Measurements from ENCODE around the gene ABTB2. TPM values are rescaled to one million over a fixed set of nuclear protein-coding genes. Genes with fewer than 3 reads are reported as not detected.

ABTB2 gene
- total and polyA plus RNA-seq, 2 of the 8 experiments (the other 6 are each of a cell fraction or from before 2014, with no cell fraction given): 7.7 to 10.2 TPM

DNA sequence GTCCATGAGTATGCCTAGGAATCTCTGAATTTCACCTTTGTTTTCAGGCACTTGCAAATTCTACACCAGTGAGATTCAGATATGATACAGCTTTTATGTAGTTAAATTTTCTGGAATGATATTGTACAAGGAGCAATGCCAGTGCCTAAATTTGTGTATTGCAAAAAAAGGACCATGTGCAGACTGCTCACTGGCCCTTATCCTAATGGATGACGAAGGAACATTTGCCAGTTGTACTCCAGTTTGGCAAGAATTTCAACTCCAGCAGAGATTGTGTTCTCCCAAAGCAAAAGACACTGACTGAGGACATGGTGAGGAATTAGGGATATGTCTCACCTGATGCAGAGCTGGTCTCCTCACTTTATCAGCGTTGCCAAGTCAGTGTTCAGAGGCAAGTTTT is 243.8 kb downstream of the ABTB2 start:
- Histone ChIP-seq H2AFZ (ENCODE audit: low read length) (no peak overlapping the region), H3K4me1 (replicated peaks in 1 of 4; ENCODE audit: control insufficient read depth in 3 of 4, insufficient read depth in 4 of 4, low read length in 3 of 4) (no peaks in the 10 kb centered on the region), H3K14ac (ENCODE audit: insufficient read length) (no peak overlapping the region), H3K23me2 (ENCODE audit: low read depth, low read length) (no peaks in the 10 kb centered on the region), H3K23ac (ENCODE audit: insufficient read length) (no peak overlapping the region), H2BK12ac (ENCODE audit: low read depth, low read length) (no peak overlapping the region), H3K27ac (ENCODE audit: low read depth, low read length) (no peak overlapping the region), H4K91ac (replicated peaks; ENCODE audit: insufficient read length, low read length) (no peak overlapping the region), H3K9ac (replicated peaks in 1 of 4; ENCODE audit: extremely low read depth in 1 of 4, low read depth in 3 of 4, low read length in 3 of 4) (no peak overlapping the region), H3K79me1 (ENCODE audit: low read depth, low read length) (no peaks in the 10 kb centered on the region), H2BK120ac (replicated peaks; ENCODE audit: low read depth, low read length) (no peak overlapping the region), H3K79me2 (ENCODE audit: control insufficient read depth in 1 of 2, insufficient read depth in 2 of 2, low read length in 2 of 2) (no peaks in the 10 kb centered on the region), H2BK20ac (ENCODE audit: low read length) (no peak overlapping the region), H3K18ac (ENCODE audit: extremely low read depth, low read length) (no peak overlapping the region), H3K56ac (replicated peaks; ENCODE audit: insufficient read length, low read depth, low read length) (no peak overlapping the region), H3K4me3 (ENCODE audit: extremely low read depth in 1 of 4, insufficient read depth in 2 of 4, low read depth in 3 of 4, low read length in 4 of 4) (no peak overlapping the region), H2BK5ac (ENCODE audit: low read depth, low read length) (no peak overlapping the region), H3K27me3 (replicated peaks in 1 of 4; ENCODE audit: control insufficient read depth in 3 of 4, extremely low read depth in 1 of 4, insufficient read depth in 3 of 4, low read length in 3 of 4) (no peaks in the 10 kb centered on the region), H3K4me2 (ENCODE audit: insufficient read depth in 1 of 2, low read depth in 2 of 2, low read length in 2 of 2) (no peak overlapping the region), H4K20me1 (replicated peaks in 1 of 2; ENCODE audit: control insufficient read depth in 1 of 2, insufficient read depth in 2 of 2, low read length in 2 of 2) (peaks cover 4 to 7% of the 10 kb centered on the region in 2 experiments), H4K8ac (ENCODE audit: extremely low read depth, insufficient read depth, low read length) (no peak overlapping the region), H3K36me3 (ENCODE audit: control insufficient read depth in 2 of 4, insufficient read depth in 4 of 4, low read length in 3 of 4) (peaks cover 45 to 93% (median 78%) of the 10 kb centered on the region in 4 experiments), H2AK5ac (ENCODE audit: low read depth, low read length) (no peak overlapping the region), H3K4ac (replicated peaks; ENCODE audit: insufficient read length, low read depth, low read length) (no peak overlapping the region), H2BK15ac (ENCODE audit: low read length) (no peak overlapping the region), H4K5ac (ENCODE audit: insufficient read length, low read depth, low read length) (no peak overlapping the region), H3K9me3 (ENCODE audit: insufficient read depth in 2 of 2, low read depth in 1 of 2, low read length in 1 of 2) (no peaks in the 10 kb centered on the region)
- no peak for DNase-seq (ENCODE audit: low read depth in 1 of 2, low spot score in 2 of 2)
- 88% methylated on average over 2 of the region's 2 CpGs; no CpG with 5 or more reads in 1 of the 2 experiments for WGBS, 2 experiments (ENCODE audit: extremely low coverage in 1 of 2, insufficient coverage in 1 of 2, insufficient read length in 1 of 2, insufficient replicate concordance in 2 of 2, low coverage in 1 of 2, low lambda C conversion rate in 2 of 2, missing lambda C conversion rate in 1 of 2)
- FAIRE-seq: no peak
- ChIA-PET CTCF (ENCODE audit: partially characterized antibody) (interaction anchor here (0.7 to 1.5 kb wide), 3 partner anchors 59 to 143 kb away, joined by 3 read pairs; no protein-coding TSS in a partner anchor), POLR2A (ENCODE audit: partially characterized antibody) (interaction anchor here (1.2 to 2.5 kb wide), 4 partner anchors 8 to 44 kb away, joined by 3 to 8 read pairs (median 3); partner anchors contain the start of gene NAT10)
- TF ChIP-seq NANOG (IDR thresholded peaks at IDR 0.05; ENCODE audit: insufficient read depth, low read depth, low read length, poor library complexity, severe bottlenecking) (no peak), BRCA1 (IDR thresholded peaks at IDR 0.05; ENCODE audit: low read depth, low read length) (no peak), SP4 (IDR thresholded peaks at IDR 0.05; ENCODE audit: low read length) (no peak), CBX8 (IDR thresholded peaks at IDR 0.05; ENCODE audit: borderline replicate concordance, low read depth, low read length) (no peak), PHF8 (conservative IDR thresholded peaks at IDR 0.05; ENCODE audit: low read depth, low read length) (no peak), RXRA (IDR thresholded peaks at IDR 0.05; ENCODE audit: insufficient read depth, low read depth, low read length) (no peak), SRF (IDR thresholded peaks at IDR 0.05; ENCODE audit: low read depth, low read length) (no peak), E2F6 (IDR thresholded peaks at IDR 0.05) (no peak), BACH1 (IDR thresholded peaks at IDR 0.05; ENCODE audit: low read length) (no peak)
- TF ChIP-seq, protein P1, sequence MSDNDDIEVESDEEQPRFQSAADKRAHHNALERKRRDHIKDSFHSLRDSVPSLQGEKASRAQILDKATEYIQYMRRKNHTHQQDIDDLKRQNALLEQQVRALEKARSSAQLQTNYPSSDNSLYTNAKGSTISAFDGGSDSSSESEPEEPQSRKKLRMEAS (IDR thresholded peaks at IDR 0.05): no peak
- TF ChIP-seq, protein P2, sequence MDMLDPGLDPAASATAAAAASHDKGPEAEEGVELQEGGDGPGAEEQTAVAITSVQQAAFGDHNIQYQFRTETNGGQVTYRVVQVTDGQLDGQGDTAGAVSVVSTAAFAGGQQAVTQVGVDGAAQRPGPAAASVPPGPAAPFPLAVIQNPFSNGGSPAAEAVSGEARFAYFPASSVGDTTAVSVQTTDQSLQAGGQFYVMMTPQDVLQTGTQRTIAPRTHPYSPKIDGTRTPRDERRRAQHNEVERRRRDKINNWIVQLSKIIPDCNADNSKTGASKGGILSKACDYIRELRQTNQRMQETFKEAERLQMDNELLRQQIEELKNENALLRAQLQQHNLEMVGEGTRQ (IDR thresholded peaks at IDR 0.05; ENCODE audit: low read length): no peak
- TF ChIP-seq, protein P3, sequence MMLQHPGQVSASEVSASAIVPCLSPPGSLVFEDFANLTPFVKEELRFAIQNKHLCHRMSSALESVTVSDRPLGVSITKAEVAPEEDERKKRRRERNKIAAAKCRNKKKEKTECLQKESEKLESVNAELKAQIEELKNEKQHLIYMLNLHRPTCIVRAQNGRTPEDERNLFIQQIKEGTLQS (IDR thresholded peaks at IDR 0.05; ENCODE audit: insufficient read depth, low read depth, low read length): no peak
